MM.1S (cell line): ENCODE data around the gene CAB39.

Source experiments
- EZH2 ChIP-seq: fragments of 300-600 bp; sonication (generic); optimal IDR thresholded peaks from 2 replicates; pipeline ENCODE3; 2017; ENCODE audit warnings: low read depth, mild to moderate bottlenecking, antibody characterized with exemption, low read length, mixed read lengths
- EZH2phosphoT487 ChIP-seq: fragments of 300-600 bp; sonication (generic); IDR thresholded peaks from 2 replicates; pipeline ENCODE4 v1.6.1; 2018; ENCODE audit warnings: antibody characterized with exemption, low read length
- TF ChIP-seq, protein P1 (sequence below): fragments of 300-600 bp; sonication (generic); IDR thresholded peaks from 2 replicates; pipeline ENCODE4 v1.5.1; 2016; ENCODE audit warnings: antibody characterized with exemption, low read length, mixed read lengths

DNA sequence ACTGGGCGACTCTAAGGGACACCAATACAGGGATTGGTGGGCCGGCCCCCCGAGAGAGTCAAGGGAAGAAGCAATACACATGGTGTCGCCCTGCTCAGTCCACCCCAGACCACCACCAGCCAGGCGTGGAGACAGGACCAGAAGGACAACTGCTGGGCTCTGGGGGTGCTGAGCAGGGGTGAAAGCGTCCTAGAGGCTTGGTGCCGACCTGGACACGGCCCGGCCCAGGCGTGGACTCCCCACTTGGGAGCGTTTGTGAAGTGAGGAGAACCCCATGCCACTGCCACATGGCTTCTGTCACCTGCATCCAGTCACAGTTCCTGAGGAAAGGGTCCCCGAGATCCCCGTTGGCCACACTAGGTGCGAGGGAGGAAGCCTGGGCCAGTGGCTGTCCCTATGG, 116.7 kb downstream of the CAB39 start:
- TF ChIP-seq, protein P1, sequence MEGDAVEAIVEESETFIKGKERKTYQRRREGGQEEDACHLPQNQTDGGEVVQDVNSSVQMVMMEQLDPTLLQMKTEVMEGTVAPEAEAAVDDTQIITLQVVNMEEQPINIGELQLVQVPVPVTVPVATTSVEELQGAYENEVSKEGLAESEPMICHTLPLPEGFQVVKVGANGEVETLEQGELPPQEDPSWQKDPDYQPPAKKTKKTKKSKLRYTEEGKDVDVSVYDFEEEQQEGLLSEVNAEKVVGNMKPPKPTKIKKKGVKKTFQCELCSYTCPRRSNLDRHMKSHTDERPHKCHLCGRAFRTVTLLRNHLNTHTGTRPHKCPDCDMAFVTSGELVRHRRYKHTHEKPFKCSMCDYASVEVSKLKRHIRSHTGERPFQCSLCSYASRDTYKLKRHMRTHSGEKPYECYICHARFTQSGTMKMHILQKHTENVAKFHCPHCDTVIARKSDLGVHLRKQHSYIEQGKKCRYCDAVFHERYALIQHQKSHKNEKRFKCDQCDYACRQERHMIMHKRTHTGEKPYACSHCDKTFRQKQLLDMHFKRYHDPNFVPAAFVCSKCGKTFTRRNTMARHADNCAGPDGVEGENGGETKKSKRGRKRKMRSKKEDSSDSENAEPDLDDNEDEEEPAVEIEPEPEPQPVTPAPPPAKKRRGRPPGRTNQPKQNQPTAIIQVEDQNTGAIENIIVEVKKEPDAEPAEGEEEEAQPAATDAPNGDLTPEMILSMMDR, result no peak
- TF ChIP-seq EZH2 (no peak), EZH2phosphoT487 (no peak)
